Transverse colon (tissue), 3 donors: ENCODE data around the gene RNPS1.

Experiments
- EP300 ChIP-seq: sonication (generic); formaldehyde crosslinking; IDR thresholded peaks from one replicate; pipeline ENCODE4 v1.6.1; 2017; ENCODE audit warnings: antibody characterized with exemption, low read depth
- POLR2A ChIP-seq: fragments of 450-650 bp; IDR thresholded peaks from one replicate; pipeline ENCODE4 v1.6.1; 2016; ENCODE audit warnings: antibody characterized with exemption, mild to moderate bottlenecking, moderate library complexity
- POLR2AphosphoS5 ChIP-seq, 3 donors: sonication (generic); formaldehyde crosslinking; IDR thresholded peaks; one replicate each; pipeline ENCODE4 v1.6.1; 2016; ENCODE audit warnings: antibody characterized with exemption in 3 of 3

DNA sequence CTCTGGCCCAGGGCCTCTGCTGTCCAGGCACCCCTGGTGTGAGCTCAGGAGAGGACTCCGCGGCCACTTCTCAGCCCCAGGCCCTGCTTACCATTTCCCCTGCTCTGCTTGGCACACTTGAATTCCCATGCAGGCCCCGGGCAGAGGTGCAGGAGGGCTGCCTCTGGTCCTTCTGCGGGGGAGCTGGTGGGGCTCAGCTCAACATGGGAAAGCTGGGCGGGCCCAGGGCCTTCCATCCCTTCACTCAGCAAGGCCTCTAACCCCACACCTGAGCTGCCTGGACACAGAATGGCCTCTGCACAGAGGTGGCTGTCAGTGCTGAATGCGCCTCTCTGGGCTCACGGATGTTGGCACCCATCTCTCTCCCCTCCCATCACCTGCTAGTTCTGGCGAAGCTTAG lies 12.5 kb upstream of the RNPS1 start:
- TF ChIP-seq EP300 (no peak), POLR2AphosphoS5 (IDR thresholded peaks at IDR 0.05) (no peak), POLR2A (no peak)
